NCI-H82 treated with DMSO at 0.1 percent for 48 hours (cell line): ENCODE results near the gene COX7B2.
A peak's percentile ranks its signal among the peaks of the same experiment; 100 is the strongest.

ENCODE experiments used
- DNase-seq: peaks from one replicate; lab custom pipeline; 2025; ENCODE audit not compliant: unreplicated experiment; lab: John Stamatoyannopoulos, UW

Gene COX7B2

GRCh38 chr4:46890056-46890455 lies 19.0 kb downstream of the COX7B2 start:
- DNase-seq, result no peak

GRCh38 chr4:46889410-46889809 lies 19.6 kb downstream of the COX7B2 start:
- DNase-seq, result no peak

- DNase-seq, result no peak
Measured at GRCh38 chr4:46886711-46887110, 22.3 kb downstream of the COX7B2 start.

- no peak for DNase-seq
Measured at GRCh38 chr4:46878641-46879040, 30.4 kb downstream of the COX7B2 start.

- no peak for DNase-seq
Measured at GRCh38 chr4:46874811-46875210, 34.2 kb downstream of the COX7B2 start.

GRCh38 chr4:46870411-46870810 lies 38.6 kb downstream of the COX7B2 start:
- DNase-seq, result no peak

GRCh38 chr4:46856333-46856732 lies 52.7 kb downstream of the COX7B2 start:
- no peak for DNase-seq

- DNase-seq, result no peak
Measured at GRCh38 chr4:46852800-46853199, 56.2 kb downstream of the COX7B2 start.

- no peak for DNase-seq
Measured at GRCh38 chr4:46850026-46850425, 59.0 kb downstream of the COX7B2 start.

- peak; percentile 45 for DNase-seq
Measured at GRCh38 chr4:46844325-46844917, 64.6 kb downstream of the COX7B2 start.

GRCh38 chr4:46839128-46839527 lies 69.9 kb downstream of the COX7B2 start:
- no peak for DNase-seq

- DNase-seq, result no peak
Measured at GRCh38 chr4:46837639-46838038, 71.4 kb downstream of the COX7B2 start.

GRCh38 chr4:46836584-46836983 lies 72.5 kb downstream of the COX7B2 start:
- no peak for DNase-seq

- no peak for DNase-seq
Measured at GRCh38 chr4:46830971-46831454, 78.0 kb downstream of the COX7B2 start.

- DNase-seq, result no peak
Measured at GRCh38 chr4:46820154-46820553, 88.9 kb downstream of the COX7B2 start.

GRCh38 chr4:46819095-46819494 lies 90.0 kb downstream of the COX7B2 start:
- no peak for DNase-seq

GRCh38 chr4:46818604-46819003 lies 90.4 kb downstream of the COX7B2 start:
- no peak for DNase-seq

GRCh38 chr4:46817806-46818205 lies 91.2 kb downstream of the COX7B2 start:
- no peak for DNase-seq

- DNase-seq, result no peak
Measured at GRCh38 chr4:46804781-46805413, 104.1 kb downstream of the COX7B2 start.

GRCh38 chr4:46793036-46793435 lies 116.0 kb downstream of the COX7B2 start:
- DNase-seq, result no peak

GRCh38 chr4:46781434-46782092 lies 127.5 kb downstream of the COX7B2 start:
- no peak for DNase-seq

- DNase-seq, result no peak
Measured at GRCh38 chr4:46765465-46765864, 143.6 kb downstream of the COX7B2 start.
